ENCODE measurements around the gene AMPH. TPM values are rescaled to one million over a fixed set of nuclear protein-coding genes. Genes with fewer than 3 reads are reported as not detected.

The AMPH gene
- total RNA-seq, 1 experiment from 2014 or later = not detected

GRCh38 chr7:38391751-38392150 lies 239.4 kb downstream of the AMPH start:
- H4K20me1 ChIP-seq (ENCODE audit: insufficient read depth) = no peaks in the 10 kb centered on the region
- no peak overlapping the region for H3K4me3 ChIP-seq (replicated peaks in 1 of 2; ENCODE audit: low read depth in 1 of 2, low read length in 2 of 2)
- no peaks in the 10 kb centered on the region for H3K79me2 ChIP-seq (ENCODE audit: insufficient read depth, low read length)
- no peaks in the 10 kb centered on the region for H3K9me3 ChIP-seq (ENCODE audit: control insufficient read depth in 1 of 2, insufficient read depth in 1 of 2, low read depth in 1 of 2, low read length in 2 of 2)
- intact Hi-C loops (cut with micrococcal nuclease) = no loop called here
- no peak overlapping the region for H3K9ac ChIP-seq (ENCODE audit: low read length)
- ChIA-PET RAD21 (ENCODE audit: low non-redundant PET in 1 of 2, low total read pairs in 2 of 2, uncharacterized antibody in 2 of 2, unreplicated experiment in 2 of 2) (no interaction called here), POLR2A (no interaction called here), CTCF (interaction anchor here (0.9 kb wide), 1 partner anchor 22 kb away, joined by 5 read pairs; no protein-coding TSS in a partner anchor)
- no peaks in the 10 kb centered on the region for H3K9me2 ChIP-seq (ENCODE audit: insufficient read depth)
- DNase-seq (ENCODE audit: low read depth, low spot score) = no peak
- TF ChIP-seq EZH2 (IDR thresholded peaks at IDR 0.05) = no peak
- TF ChIP-seq EZH2phosphoT487 (IDR thresholded peaks at IDR 0.05; ENCODE audit: borderline replicate concordance) = no peak
- TF ChIP-seq TCF7L2 (IDR thresholded peaks at IDR 0.05; ENCODE audit: borderline replicate concordance, extremely low read depth, insufficient read depth, insufficient read length) = no peak
- TF ChIP-seq ZNF274 (IDR thresholded peaks at IDR 0.05; ENCODE audit: low read depth, low read length) = no peak
- no peak for TF ChIP-seq ELF1 (IDR thresholded peaks at IDR 0.05; ENCODE audit: borderline replicate concordance, low read depth)
- no peak for TF ChIP-seq CBX3 (IDR thresholded peaks at IDR 0.05; ENCODE audit: low read depth)
- no peak for TF ChIP-seq CEBPB (IDR thresholded peaks at IDR 0.05; ENCODE audit: low read depth)
- no peak for TF ChIP-seq POLR2AphosphoS5 (IDR thresholded peaks at IDR 0.05; ENCODE audit: low read depth, low read length)
- no peak overlapping the region for H3K4me2 ChIP-seq (ENCODE audit: low read length)
- no TSS peak for BruUV-seq (replicated peaks)
- no peaks in the 10 kb centered on the region; the same call in 1 of the 2 replicates for H3K27me3 ChIP-seq (ENCODE audit: insufficient read depth, low read length)
- H3K36me3 ChIP-seq (ENCODE audit: control insufficient read depth in 1 of 2, insufficient read depth in 2 of 2, low read length in 2 of 2) = no peaks in the 10 kb centered on the region
- no peaks in the 10 kb centered on the region; a peak in 1 of 4 replicates for H3K4me1 ChIP-seq (ENCODE audit: control insufficient read depth in 1 of 2, insufficient read depth in 2 of 2, low read length in 2 of 2)
- no peak for ATAC-seq
- no peak overlapping the region for H3K27ac ChIP-seq (ENCODE audit: low read depth, low read length)
- H2AFZ ChIP-seq (ENCODE audit: low read depth, low read length, poor library complexity, severe bottlenecking) = no peak overlapping the region

GRCh38 chr7:38385682-38386081 lies 245.5 kb downstream of the AMPH start:
- peaks cover 14% of the 10 kb centered on the region; the same call in 1 of the 2 replicates for H3K27me3 ChIP-seq (ENCODE audit: insufficient read depth, low read length)
- H3K9me2 ChIP-seq (ENCODE audit: insufficient read depth) = no peaks in the 10 kb centered on the region
- DNase-seq (ENCODE audit: low read depth, low spot score) = no peak
- H3K4me3 ChIP-seq (replicated peaks in 1 of 2; ENCODE audit: low read depth in 1 of 2, low read length in 2 of 2) = no peak overlapping the region
- H4K20me1 ChIP-seq (ENCODE audit: insufficient read depth) = no peaks in the 10 kb centered on the region
- RAD21 ChIA-PET (ENCODE audit: low non-redundant PET in 1 of 2, low total read pairs in 2 of 2, uncharacterized antibody in 2 of 2, unreplicated experiment in 2 of 2) = interaction anchor here in 1 of 2 experiments (0.6 kb wide), 1 partner anchor 163 kb away, joined by 4 read pairs; no protein-coding TSS in a partner anchor
- ATAC-seq = no peak
- no peaks in the 10 kb centered on the region for H3K79me2 ChIP-seq (ENCODE audit: insufficient read depth, low read length)
- CTCF ChIA-PET = interaction anchor here (1.2 to 2.9 kb wide), 4 partner anchors 12 to 18 kb away, joined by 4 to 10 read pairs (median 5); no protein-coding TSS in a partner anchor
- H2AFZ ChIP-seq (ENCODE audit: low read depth, low read length, poor library complexity, severe bottlenecking) = no peak overlapping the region
- no peak overlapping the region for H3K27ac ChIP-seq (ENCODE audit: low read depth, low read length)
- POLR2A ChIA-PET = no interaction called here
- TF ChIP-seq CBX3 (IDR thresholded peaks at IDR 0.05; ENCODE audit: low read depth) (no peak), ATF3 (IDR thresholded peaks at IDR 0.05) (no peak), TCF7L2 (IDR thresholded peaks at IDR 0.05; ENCODE audit: borderline replicate concordance, extremely low read depth, insufficient read depth, insufficient read length) (no peak), SP1 (IDR thresholded peaks at IDR 0.05; ENCODE audit: low read depth) (no peak), ELF1 (IDR thresholded peaks at IDR 0.05; ENCODE audit: borderline replicate concordance, low read depth) (no peak), SIN3A (IDR thresholded peaks at IDR 0.05; ENCODE audit: low read depth) (no peak), YY1 (IDR thresholded peaks at IDR 0.05; ENCODE audit: extremely low read depth, insufficient replicate concordance, low read depth, low read length) (no peak), FOSL1 (IDR thresholded peaks at IDR 0.05; ENCODE audit: low read depth) (no peak), EZH2 (IDR thresholded peaks at IDR 0.05) (no peak), JUND (IDR thresholded peaks at IDR 0.05) (no peak), ZNF274 (IDR thresholded peaks at IDR 0.05; ENCODE audit: low read depth, low read length) (no peak)
- no peaks in the 10 kb centered on the region for H3K9me3 ChIP-seq (ENCODE audit: control insufficient read depth in 1 of 2, insufficient read depth in 1 of 2, low read depth in 1 of 2, low read length in 2 of 2)
- H3K9ac ChIP-seq (ENCODE audit: low read length) = no peak overlapping the region
- H3K36me3 ChIP-seq (ENCODE audit: control insufficient read depth in 1 of 2, insufficient read depth in 2 of 2, low read length in 2 of 2) = no peaks in the 10 kb centered on the region
- no peaks in the 10 kb centered on the region; a peak in 1 of 4 replicates for H3K4me1 ChIP-seq (ENCODE audit: control insufficient read depth in 1 of 2, insufficient read depth in 2 of 2, low read length in 2 of 2)
- BruUV-seq (replicated peaks) = no TSS peak
- no peak overlapping the region for H3K4me2 ChIP-seq (ENCODE audit: low read length)
- intact Hi-C loops (cut with micrococcal nuclease) = no loop called here

Data from HCT116 (cell line).